AG10803 (cell line): ENCODE measurements around the gene RITA1.
A peak's percentile ranks its signal among the peaks of the same experiment; 100 is the strongest.

Experiments
- DNase-seq: peaks from one replicate; pipeline ENCODE4 v3.0.0; 2010; ENCODE audit warnings: low read depth
- H3K4me3 ChIP-seq: 2 replicates; pipeline ENCODE4 v1.5.1; 2011; ENCODE audit warnings: mild to moderate bottlenecking, low read length, control low read depth
- TF ChIP-seq, protein P1 (sequence below): conservative IDR thresholded peaks from 2 replicates; pipeline ENCODE4 v1.5.1; 2011; ENCODE audit warnings: mild to moderate bottlenecking, low read length, control low read depth, inconsistent platforms

The RITA1 gene

DNA sequence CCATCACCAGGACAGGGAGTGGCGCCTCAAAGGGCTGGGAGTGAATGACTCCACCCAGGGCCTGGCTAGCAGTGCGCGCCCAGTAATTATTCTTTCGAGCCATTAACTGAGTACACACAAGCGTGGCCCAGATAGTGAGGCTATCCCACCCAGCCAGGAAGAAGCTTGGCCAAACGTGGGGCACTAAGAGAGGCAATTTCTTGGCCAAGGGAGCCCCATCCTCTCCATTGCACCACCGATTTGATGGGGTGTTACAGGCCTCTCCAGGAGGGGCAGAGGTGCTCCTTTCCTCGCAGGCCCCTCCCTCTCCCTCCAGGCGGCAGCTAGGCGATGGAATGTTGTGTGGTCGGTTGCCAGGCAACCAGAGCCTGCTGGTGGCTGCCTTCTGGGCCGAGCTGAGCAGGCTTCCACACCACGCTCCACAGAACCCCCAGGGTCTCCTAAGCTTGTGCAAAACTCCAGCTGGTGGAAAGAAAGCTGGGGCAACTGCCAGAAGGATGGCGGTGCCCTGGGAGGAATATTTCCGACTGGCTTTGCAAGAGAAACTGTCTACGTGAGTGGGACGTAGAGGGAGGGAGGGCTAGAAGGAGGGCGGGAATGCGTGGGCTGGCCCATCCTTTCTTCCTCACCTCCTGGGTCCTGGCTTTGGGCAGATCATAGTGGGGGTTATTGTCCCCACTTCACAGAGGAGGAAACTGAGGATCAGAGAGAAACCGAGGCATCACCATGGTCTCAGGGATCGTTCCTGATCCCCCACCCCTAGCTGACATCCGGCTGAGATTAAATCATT is 36.0 kb upstream of the RITA1 start, which contains the start of gene CFAP73:
Gene CFAP73 (plus strand): TSS at position 364 of the 790 bp plus-strand sequence. CDS start 134 bp downstream, at position 498.
- peak; percentile 84 for DNase-seq
- peak within 1 kb of the TSS; percentile 35 for H3K4me3 ChIP-seq
- TF ChIP-seq, protein P1, sequence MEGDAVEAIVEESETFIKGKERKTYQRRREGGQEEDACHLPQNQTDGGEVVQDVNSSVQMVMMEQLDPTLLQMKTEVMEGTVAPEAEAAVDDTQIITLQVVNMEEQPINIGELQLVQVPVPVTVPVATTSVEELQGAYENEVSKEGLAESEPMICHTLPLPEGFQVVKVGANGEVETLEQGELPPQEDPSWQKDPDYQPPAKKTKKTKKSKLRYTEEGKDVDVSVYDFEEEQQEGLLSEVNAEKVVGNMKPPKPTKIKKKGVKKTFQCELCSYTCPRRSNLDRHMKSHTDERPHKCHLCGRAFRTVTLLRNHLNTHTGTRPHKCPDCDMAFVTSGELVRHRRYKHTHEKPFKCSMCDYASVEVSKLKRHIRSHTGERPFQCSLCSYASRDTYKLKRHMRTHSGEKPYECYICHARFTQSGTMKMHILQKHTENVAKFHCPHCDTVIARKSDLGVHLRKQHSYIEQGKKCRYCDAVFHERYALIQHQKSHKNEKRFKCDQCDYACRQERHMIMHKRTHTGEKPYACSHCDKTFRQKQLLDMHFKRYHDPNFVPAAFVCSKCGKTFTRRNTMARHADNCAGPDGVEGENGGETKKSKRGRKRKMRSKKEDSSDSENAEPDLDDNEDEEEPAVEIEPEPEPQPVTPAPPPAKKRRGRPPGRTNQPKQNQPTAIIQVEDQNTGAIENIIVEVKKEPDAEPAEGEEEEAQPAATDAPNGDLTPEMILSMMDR: peak; percentile 12; the same call in 1 of the 2 replicates

DNA sequence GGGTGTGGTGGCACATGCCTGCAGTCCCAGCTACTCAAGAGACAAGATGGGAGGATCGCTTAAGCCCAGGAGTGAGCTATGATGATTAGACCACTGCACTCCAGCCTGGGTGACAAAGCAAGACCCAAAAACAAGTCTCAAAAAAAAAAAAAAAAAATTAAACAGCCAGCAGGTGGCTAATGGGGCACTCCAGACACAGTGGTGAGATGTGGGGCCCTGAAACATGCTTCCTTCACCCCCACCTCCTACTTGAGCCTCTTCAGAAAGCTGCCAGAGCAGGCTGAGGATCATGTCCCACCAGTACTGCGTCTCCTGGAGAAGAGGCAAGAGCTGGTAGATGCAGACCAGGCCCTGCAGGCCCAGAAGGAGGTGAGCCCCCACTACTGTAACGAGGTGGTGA is 33.9 kb upstream of the RITA1 start:
- H3K4me3 ChIP-seq: no peak overlapping the region
- TF ChIP-seq, protein P1: no peak
- no peak for DNase-seq

DNA sequence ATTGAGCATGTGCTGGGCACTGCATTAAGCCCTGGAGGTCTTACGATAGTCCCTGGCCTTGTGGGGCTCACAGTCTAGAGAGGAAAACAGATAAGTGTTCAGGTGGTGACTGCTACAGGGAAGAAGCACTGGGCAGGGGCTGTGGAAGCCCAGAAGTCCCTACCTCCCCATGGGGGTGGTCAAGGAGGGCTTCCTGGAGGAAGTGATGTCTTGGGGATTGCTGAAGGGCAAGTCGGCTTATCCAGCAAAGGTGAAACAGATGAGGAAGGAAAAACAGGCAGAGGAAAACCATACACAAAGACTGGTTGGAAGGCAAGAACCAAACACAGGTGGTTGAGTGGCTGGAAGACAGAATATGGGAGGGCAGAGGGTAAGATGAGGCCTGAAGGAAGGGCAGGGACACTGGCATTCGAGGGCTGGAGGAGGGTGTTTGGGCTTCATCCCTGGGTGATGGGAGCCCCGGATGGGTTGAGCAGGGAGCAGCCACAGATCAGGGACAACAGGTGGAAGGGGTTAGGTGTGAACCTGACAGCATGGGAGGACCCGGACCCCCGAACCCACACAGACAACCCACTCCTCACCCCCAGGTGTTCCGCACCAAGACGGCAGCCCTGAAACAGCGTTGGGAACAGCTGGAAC is 33.2 kb upstream of the RITA1 start:
- no peak overlapping the region for H3K4me3 ChIP-seq
- no peak for DNase-seq
- TF ChIP-seq, protein P1: no peak

DNA sequence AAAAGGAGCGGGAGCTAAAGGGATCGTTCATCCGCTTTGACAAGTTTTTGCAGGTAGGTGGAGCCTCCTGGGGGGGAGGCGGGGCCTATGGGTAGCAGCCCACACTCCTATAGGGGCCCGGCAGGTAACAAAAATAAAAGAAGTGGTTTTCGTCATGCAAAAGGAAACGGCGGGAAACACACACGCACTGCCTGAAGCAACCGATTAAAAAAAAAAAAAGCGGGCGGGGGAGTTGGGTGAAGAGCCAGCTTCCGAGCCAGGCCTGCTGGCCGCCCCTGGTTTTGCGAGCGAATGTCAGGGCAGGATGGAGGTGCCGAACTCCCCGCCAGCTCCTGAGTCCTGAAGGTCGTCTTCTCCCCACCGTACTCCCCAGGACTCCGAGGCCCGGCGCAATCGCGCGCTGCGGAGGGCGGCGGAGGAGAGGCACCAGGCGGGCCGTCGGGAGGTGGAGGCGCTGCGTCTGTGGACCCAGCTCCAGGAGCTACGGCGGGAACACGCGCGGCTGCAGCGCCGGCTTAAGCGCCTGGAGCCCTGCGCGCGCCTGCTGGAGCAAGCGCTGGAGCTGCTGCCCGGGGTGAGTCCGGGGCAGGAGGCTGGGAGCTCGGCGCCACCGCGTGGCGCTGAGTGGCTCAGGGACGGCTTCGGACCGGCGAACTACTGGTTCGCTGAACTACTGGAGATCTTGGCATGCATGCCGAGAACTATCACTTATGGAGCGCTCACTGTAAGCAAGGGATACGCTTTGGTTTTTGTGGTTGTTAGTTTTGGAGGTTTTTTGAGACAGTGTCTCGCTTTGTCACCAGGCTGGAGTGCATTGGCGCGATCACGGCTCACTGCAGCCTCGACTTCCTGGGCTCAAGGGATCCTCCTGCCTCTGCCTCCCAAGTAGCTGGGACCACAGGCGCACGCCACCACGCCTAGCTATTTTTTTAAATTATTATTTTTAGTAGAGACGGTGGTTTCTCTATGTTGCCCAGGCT is 32.4 kb upstream of the RITA1 start:
- DNase-seq: peak; percentile 68
- TF ChIP-seq, protein P1: peak; percentile 48
- peak overlapping the region; percentile 38 for H3K4me3 ChIP-seq

DNA sequence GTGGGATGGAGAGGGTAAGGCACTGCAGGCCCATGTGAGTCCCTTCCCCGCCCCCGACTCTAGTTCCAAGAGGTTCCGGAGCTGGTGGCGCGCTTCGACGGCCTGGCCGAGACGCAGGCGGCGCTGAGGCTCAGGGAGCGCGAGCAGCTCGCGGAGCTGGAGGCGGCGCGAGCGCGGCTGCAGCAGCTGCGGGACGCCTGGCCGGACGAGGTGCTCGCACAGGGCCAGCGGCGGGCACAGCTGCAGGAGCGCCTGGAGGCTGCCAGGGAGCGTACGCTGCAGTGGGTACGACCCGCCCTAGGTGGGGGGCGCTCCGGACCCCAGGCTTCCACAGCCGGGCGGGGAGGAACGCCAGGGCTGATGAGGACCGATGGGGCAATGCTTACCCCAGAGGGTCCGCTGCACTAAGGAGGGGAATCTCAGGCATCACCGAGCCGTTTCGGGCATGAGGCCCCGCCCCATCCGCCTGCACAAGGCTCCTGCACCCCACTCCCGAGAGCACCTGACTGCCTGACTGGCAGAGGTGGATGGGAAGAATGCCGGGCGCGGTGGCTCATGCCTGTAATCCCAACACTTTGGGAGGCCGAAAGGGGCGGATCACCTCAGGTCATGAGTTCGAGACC is 31.1 kb upstream of the RITA1 start:
- no peak overlapping the region for H3K4me3 ChIP-seq
- DNase-seq: peak; percentile 20
- TF ChIP-seq, protein P1: no peak

DNA sequence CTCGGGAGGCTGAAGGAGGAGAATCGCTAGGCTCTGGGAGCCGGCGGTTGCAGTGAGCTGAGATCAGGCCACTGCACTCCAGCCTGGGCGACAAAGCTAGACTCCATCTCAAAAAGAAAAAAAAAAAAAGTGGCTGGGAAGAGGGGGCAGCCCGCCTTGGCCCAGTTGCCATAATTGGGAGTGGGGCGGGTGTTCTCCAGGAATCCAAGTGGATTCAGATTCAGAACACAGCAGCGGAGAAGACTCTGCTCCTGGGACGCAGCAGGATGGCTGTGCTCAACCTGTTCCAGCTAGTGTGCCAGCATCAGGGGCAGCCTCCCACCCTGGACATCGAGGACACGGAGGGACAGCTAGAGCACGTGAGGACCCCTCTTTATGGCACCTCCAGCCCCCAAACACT is 30.5 kb upstream of the RITA1 start:
- no peak overlapping the region for H3K4me3 ChIP-seq
- TF ChIP-seq, protein P1: no peak
- DNase-seq: no peak
